ENCODE data around the gene NPLOC4.
"Not testable (repeated sequence)": the region's sequence is repeated elsewhere in the genome, so short reads cannot be mapped to it uniquely, and the experiment has no call there.

Gene NPLOC4

DNA sequence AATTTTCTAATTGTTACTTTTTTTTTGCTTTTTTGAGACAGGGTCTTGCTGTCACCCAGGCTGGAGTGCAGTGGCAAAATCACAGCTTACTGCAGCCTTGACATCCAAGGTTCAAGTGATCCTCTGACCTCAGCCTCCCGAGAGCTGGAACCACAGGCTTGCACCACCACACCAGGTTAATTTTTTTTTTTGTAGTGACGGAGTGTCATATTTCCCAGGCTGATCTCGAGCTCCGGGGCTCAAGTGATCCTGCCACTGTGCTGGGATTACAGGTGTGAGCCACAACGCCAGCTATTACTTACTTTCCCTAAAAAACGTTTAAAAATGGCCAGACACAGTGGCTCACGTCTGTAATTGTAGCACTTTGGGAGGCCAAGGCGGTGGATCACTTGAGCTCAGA, 6.6 kb downstream of the NPLOC4 start:
- DNase-seq = no peak

DNA sequence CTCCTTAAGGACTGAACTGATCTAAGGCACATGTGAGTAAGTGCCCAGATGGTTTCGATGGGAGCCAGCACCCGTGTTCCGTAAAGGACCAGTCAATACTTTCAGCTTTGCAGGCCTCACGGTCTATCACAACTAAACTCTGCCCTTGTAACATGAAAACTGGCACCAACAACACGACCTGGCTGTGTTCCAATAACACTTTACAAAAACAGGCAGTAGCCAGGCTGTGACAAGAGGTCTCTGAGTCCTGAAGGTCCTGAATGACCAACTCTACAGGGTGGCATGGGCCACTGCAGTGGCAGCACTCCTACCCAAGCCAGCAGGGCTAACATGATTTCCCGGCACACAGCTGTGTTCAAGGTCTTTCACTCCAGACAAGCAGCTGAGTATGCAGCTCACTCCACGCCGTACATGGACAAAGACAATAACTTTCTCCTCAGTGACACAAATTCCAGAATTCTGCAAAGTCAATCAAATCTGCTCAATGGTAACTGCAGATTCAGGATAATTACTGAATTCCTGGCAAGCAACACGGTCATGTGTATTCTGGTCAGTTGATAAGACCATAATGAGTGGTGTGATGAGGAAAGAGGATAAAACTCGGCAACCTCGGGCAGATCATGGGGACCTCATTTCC, 15.3 kb downstream of the NPLOC4 start:
- no peak for DNase-seq

DNA sequence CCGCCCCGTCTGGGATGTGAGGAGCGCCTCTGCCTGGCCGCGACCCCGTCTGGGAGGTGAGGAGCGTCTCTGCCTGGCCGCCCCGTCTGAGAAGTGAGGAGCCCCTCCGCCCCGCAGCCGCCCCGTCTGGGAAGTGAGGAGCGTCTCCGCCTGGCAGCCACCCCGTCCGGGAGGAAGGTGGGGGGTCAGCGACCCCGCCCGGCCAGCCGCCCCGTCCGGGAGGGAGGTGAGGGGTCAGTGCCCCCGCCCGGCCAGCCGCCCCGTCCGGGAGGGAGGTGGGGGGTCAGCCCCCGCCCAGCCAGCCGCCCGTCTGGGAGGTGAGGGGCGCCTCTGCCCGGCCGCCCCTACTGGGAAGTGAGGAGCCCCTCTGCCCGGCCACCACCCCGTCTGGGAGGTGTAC, 18.6 kb downstream of the NPLOC4 start:
- not testable (repeated sequence) for DNase-seq

DNA sequence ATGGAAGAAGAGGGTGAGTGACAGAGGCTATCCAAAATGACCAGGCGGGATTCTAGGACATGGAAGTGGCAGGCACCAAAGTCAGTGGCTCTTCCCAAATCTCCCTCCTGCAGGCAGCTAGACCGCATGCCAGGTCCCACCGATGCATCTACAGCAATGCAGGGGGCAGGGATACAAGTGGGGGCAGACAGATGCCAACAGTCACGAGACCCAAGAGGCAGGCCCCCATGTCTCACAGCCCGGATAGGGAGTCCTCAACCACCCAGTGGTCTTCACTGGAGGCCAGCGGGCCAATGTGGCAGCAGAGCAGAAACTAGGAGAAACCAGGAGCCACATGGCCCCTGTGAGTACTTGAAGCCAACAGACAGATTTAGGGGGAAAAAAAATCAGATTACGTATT, 20.0 kb downstream of the NPLOC4 start:
- DNase-seq = no peak

DNA sequence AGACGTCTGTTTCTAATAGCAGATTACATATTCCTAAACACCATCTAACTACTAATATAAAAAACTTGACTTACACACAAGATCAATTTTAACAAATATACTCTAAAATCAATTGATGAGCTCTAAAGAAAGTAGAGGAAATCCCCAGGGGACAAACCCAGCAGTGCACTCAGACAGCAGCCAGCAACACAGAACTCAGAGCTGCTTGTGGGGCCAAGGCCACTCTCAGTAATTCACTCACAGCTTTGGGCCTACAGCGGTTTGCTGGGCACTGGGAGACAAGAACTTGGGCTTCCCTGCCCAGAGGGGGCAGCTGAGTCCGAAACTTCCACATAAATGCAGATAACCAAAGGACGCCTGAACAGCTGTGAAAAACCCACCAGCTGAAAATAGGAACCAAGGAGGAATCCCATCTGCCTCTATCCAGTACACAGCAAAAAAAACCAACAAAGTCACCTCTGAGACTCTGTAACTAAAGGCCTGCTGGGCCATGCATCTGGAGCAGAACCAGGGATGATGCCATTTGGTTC, 21.4 kb downstream of the NPLOC4 start:
- no peak for DNase-seq

DNA sequence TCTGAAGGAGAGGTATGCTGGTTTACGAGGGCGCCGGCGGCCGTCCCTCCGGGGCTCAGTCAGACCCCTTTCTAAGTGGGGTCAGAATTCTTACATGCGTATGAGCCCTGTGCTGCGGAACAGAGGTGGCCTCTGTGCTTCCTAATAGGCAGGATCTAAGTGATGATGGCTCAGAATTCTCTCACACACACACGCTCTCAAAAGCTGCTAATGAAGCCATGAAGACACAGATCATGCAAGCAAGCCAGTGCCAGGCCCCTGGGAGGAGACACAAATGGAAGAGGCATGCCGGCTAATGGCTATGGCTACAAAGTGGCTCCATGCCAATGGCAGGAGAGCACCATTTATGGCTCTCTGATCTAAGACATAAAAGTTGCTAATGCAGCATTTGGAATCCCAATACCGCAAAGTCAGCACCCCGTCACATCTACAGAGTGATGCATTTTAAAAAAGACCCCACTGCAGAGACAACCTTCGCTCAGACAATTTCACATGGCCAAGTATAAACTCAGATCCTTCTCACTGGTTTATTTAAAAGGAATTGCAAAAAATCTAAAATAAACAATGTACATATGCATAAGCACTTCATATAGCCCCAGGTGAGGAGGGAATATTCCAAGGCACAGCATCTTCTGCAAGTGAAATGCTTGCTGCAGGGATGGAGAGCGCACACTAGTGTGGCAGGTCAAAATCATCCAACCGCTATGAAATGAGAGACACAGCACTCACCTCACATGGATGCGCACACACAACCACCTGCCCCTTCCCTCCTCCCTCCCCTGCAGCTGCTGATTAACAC, 24.5 kb downstream of the NPLOC4 start:
- no peak for DNase-seq

DNA sequence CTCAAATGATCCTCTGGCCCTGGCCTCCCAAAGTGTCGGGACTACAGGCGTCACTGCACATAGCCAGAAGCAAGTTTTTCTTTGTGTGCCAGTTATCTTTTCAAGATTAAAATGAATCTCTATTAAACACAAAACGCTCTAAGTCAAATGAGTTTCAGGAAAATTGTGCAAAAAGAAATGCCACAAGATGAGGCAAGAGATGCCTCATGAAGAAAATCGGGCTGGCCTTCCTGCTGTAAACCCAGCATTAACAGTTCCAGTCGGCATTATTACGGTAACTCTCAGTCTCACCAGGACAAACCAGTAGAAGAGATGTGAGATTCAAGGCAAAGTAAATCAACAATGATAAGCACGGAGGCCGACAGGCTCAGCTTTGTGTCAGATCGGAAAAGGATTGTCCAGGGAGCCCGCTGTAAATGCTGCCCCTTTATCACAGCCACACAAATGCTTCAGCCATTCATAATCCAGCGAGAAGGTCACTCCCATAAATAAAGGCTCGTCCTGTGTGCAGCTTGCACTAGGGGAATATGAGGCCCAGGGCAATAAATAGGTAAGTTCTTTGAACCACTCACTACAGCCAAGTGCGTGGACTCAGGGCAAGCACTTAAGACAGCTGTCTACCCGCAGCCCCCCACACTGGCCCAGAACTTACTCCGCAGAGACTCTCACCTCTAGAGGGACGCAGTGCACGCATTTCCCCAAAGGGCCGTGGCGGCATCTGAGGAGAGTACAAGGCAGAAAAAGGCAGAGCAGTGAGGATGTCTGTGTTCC, 27.2 kb downstream of the NPLOC4 start:
- DNase-seq = no peak

DNA sequence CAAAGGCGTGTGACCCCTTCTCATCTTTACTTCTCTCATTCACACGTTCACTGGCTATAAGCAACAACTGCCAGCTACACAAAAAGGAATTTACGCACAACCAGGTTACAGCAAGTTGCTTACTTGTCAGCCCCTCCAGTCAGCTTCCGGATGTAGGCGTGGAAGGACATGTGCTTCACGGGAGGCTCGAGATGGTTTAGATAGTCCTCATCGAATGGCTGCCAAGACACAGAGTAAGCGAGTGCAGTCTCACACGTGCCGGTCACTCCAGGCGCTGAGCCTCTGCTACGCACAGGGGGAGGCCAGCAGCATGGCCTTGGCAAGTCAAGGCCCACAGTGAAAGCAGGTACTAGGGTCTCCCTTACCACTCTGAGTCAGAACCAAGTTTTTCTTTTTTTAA, 28.3 kb downstream of the NPLOC4 start:
- no peak for DNase-seq

DNA sequence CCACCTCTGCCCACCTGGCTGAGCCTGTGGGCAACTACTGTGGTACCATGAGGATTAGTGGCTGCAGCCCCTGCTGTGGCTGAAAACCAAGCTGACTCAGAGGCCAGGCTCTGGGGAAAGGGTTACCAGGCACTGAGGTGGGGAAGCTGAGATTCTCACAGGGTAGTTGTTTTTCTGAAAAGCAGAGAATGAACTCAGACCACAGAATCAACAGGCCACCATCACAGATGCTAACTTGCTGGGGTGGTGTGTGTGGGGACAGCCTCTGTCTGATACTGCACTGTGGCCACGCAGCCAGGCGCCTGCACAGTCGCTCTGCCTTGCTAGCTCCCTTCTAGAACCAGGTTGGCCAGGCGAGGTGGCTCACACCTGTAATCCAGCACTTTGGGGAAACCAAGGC, 28.8 kb downstream of the NPLOC4 start:
- DNase-seq = no peak

DNA sequence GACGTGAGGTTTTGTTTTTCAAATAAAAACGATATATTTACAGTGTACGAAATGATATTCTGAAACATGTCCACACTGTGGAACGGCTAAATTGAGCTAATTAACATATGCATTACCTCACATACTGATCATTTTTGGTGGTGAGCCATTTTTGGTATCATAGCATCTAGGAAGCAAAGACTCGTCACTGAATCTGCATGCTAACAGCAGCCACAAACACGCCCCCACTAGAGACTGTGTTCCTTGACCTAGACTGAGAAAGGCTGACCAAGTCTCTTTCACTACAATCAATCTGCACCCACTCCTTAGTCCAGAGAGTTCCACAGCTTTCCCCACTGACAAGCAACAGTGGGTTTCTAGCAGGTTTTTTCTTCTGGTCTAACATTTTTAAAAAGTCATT, 29.5 kb downstream of the NPLOC4 start:
- DNase-seq = no peak

DNA sequence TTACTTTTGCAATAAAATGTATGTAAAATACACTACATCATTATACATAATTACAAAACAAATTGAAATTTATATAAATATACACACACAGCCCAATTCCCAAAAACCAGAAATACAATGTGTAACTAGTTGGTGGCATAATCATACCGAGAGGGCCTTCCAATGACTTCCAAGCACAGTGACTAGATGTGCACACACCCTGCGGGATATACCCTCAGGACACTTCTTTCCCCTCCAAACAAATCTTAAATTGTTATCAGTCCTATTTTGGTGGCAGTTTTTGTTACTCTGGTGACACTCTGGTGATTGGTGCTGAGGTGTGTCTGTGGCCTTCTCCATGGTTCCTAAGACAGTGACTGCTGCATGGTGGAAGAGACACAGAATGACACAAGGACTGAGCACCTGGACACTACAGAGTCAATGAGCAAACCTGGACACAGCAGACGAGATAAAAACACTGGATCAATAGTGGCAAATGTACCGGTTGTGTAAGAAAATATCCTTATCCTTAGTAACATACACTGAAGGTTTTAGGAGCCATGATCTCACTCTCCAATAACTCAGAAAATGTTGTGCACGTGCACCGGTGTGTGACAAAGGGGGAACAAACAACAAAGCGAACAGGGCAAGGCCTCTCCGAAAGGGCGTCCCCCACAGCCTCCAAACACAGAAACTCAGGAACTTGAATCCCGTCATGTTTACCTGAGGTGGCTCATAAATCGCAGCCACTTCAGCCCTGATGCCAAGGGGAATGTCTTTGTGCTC, 32.9 kb downstream of the NPLOC4 start:
- DNase-seq = no peak

DNA sequence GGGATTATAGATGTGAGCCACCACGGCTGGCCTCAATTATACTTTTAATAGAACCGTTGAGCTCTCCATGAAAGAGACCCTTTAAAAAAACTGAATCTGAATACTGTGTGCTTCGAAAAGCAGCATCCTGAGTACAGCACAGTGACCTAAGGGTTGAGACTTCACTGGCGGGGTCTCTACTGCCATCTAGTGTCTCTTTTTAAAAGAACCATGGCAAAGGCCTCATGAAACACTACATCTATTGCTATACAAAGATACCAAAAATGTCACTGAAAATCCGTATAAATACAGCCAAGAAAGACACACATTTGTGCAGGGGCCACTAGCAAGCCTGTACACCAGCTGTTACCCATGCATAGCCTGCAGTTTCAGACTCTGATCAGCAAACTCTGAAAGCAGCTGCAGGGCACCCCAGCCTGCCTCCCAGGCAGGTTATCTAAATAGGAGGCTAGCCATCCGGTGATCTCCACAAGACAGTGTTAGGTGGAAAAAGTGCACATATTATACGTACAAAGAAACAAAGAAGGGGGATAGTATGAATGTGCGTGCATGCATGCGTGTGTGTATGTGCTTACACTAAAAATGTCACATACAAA, 35.3 kb downstream of the NPLOC4 start:
- no peak for DNase-seq

DNA sequence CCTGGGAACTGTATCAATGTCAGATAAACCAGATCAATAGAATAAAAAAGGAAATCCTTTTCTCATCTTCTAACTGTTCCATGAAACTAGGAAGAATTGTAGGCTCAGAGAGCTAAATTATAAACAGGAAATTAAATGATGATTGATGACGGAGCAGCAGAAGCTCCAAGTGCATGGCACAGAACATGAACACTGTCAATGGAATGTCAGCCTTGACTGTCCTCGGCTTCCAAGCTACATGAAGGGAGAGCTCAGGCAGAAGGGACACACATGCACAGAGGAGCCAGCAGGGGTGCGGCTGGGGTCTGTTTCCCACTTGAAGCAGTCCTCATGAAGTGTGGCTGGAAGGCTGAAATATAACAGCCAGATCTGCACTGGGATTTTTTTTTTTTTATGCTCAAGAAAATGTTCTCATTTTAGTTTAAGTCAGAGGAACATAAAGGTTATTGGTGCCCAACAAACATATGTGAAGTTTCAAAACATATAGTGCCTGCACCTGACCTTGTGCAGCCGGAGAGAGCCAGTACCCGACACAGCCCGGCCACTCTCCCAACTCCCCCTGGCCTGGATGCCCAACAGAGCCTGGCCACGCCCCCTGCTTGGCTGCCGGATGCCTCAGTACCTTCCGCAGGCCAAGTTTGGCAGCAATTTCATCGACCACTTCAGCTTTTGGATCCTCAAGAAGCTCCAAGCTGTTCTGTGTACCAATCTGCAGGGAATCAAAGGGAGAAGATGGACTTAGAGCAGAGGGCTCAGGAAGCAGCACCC, 37.0 kb downstream of the NPLOC4 start:
- no peak for DNase-seq

DNA sequence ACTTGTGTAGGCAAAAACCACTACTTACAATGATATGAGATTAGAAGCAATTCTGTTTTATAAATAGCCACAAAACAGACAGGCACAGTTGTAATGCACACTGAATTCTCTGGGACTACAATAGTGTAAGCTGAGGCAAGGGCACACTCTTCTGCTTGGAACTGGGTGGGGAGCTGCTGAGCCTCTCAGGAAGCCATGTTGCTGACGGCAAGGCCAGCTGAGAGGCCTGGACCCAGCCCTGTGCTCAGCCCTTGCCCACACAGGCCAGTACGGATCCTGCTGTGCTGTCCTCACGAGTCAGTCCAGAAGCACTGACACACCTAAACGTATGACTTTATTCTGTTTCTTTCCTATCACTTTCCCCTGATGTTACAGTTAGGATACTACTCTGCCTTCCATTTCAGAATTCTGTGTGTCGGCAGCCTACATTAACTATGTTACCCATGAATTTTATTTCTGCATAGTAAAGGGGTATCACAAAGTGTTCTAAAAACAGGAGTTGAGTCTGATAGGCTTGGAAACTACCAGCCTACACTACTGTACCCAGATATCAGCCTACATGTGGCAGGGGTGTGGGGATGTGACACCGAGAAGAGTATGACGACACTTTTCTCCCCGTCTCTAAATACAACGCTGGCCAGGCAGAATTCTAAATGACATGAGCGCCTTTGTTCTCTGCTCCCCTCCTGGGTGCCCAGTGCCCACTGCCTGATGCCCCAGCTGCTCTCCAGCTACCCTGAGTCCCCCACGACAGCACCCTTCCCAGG, 43.6 kb downstream of the NPLOC4 start:
- no peak for DNase-seq

DNA sequence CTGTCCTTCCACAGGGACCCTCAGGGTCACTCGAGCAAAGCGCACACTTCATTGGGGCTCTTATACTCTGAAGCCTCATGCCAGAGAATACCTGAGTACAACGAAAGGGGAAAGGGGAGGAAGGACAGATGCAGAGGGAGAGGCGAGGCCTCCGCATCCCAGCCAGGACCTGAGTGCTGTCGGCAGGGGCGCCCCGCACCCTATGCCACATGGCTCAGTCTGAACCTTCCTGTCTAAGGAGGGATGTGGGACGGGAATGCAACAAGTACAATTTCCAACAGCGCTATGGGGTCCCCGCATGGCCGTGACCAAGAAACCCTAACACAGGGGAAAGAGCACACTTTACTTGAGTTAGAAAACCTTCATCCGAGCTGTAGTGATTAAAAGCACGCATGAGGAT, 44.9 kb downstream of the NPLOC4 start:
- DNase-seq = no peak

DNA sequence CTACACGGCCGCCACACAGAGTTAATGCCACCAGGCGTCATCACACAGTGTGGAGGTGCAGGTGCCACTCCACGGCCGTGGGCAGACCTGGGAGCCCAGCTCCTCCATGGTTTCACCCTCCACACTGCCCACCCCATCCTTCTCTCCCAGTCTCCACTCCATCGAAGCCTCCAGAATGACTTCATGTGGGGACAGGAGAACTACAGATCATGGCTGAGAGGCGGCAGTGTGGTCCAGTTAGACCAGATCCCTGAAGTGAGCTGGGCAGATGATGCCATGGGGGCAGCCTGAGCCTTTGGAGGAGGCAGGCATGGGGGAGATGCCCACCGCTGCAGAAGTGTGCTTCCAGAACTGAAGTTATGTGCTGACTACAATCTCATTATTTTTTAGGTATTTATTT, 46.8 kb downstream of the NPLOC4 start:
- no peak for DNase-seq

DNA sequence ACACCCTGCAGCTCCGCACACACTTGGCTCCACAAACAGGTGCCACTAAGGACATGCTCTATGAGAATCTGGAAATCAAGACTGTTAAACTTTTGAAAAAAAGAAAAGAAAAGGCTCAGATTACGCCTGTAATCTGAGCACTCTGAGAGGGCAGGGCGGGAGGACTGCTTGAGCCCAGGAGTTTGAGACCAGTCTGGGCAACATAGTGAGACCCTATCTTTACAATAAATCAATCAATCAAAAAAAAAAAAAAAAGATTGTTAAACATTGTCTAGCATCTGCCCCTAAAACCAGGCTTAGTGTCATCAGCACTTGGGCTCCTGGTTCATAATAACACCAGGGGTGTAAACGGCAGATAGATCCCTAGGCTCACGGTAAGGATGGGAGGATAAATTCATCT, 47.3 kb downstream of the NPLOC4 start:
- DNase-seq = no peak

DNA sequence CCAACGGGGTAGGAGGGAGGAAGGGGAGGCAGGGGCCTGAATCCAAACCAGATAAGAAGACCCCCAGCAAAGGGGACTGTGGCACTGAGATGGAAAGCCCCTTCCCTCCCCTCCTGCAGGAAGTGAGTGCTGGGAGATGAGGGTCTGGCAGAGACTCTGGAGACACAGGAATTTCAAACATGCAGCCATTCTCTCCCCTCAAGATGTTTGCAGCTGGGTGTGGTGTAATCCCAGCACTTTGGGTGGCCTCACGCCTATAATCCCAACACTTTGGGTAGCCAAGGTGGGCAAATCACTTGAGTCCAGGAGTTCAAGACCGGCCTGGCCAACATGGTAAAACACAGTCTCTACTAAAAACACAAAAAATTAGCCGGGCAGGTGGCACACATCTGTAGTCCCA, 50.8 kb downstream of the NPLOC4 start:
- no peak for DNase-seq

DNA sequence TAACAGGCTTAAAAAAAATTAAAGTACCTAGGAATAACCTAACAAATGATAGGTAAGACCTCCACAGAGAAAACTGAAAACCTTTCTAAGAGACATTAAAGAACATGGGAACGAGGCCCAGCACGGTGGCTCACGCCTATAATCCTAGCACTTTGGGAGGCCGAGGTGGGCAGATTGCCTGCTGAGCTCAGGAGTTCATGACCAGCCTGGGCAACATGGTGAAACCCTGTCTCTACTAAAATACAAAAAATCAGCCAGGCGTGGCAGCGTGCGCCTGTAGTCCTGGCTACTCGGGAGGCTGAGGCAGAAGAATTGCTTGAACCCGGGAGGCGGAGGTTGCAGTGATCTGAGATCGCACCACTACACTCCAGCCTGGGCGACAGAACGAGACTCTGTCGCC, 52.1 kb downstream of the NPLOC4 start:
- not testable (repeated sequence) for DNase-seq

DNA sequence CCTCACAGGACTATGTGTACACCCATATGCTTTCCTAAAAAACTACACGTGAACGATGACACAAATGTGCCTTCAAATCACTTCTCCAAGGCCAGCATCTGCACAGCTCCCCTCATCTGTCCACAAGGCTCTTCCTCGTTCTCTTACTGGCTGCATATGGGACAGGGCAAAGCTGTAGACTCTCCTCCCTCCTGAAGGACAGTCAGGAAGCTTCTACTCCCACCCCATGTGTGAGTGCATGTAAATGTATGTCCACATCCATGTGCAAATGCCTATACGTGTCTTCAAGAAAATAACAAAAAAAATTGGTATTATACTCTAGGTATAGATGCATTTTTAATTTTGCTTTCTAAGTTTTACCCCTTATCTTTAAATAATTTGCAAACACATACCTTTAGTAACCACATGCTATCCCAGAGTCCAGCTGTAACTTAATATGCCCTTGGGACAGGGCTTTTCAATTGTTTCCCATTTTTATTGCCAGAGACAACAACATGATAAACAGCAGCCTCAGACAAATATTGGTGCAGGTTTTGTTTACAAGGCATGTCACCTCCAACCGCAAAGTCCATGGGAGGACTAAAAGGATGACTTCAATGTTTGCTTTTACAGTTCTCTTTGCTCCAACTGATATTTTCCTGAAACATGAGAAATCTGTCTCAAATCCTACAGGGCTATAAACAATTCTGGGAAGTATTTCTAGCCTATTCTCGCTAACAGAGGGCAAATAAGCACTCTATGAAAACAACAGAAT, 53.1 kb downstream of the NPLOC4 start:
- no peak for DNase-seq
